ENCODE results near the gene GDF7.

DNA sequence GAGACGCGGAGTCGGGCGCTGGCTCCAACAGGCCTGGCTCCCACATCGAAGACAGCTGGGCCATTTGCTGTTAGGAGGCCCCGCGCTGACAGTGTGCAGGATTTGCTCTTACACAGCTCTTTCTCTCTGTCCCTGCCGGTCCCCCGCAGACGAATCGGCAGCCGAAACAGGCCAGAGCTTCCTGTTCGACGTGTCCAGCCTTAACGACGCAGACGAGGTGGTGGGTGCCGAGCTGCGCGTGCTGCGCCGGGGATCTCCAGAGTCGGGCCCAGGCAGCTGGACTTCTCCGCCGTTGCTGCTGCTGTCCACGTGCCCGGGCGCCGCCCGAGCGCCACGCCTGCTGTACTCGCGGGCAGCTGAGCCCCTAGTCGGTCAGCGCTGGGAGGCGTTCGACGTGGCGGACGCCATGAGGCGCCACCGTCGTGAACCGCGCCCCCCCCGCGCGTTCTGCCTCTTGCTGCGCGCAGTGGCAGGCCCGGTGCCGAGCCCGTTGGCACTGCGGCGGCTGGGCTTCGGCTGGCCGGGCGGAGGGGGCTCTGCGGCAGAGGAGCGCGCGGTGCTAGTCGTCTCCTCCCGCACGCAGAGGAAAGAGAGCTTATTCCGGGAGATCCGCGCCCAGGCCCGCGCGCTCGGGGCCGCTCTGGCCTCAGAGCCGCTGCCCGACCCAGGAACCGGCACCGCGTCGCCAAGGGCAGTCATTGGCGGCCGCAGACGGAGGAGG is 3.5 kb downstream of the GDF7 start:
- TF ChIP-seq, protein P1, sequence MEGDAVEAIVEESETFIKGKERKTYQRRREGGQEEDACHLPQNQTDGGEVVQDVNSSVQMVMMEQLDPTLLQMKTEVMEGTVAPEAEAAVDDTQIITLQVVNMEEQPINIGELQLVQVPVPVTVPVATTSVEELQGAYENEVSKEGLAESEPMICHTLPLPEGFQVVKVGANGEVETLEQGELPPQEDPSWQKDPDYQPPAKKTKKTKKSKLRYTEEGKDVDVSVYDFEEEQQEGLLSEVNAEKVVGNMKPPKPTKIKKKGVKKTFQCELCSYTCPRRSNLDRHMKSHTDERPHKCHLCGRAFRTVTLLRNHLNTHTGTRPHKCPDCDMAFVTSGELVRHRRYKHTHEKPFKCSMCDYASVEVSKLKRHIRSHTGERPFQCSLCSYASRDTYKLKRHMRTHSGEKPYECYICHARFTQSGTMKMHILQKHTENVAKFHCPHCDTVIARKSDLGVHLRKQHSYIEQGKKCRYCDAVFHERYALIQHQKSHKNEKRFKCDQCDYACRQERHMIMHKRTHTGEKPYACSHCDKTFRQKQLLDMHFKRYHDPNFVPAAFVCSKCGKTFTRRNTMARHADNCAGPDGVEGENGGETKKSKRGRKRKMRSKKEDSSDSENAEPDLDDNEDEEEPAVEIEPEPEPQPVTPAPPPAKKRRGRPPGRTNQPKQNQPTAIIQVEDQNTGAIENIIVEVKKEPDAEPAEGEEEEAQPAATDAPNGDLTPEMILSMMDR (optimal IDR thresholded peaks at IDR 0.05 in 1 of 3, IDR thresholded peaks at IDR 0.05 in 1 of 3, conservative IDR thresholded peaks at IDR 0.05 in 1 of 3; ENCODE audit: extremely low read depth in 1 of 3, insufficient read depth in 2 of 3, low read length in 3 of 3), result no peak
- TF ChIP-seq EZH2 (IDR thresholded peaks at IDR 0.05; ENCODE audit: low read length), result peak; percentile 99
